Measurements from ENCODE around the gene KCNT2.

The KCNT2 gene

GRCh38 chr1:196207612-196208217 is 400.5 kb downstream of the KCNT2 start:
- no peaks in the 10 kb centered on the region for H3K4me1 ChIP-seq (ENCODE audit: control insufficient read depth, insufficient read depth, low read length)
- no peaks in the 10 kb centered on the region for H3K27me3 ChIP-seq (ENCODE audit: control insufficient read depth, insufficient read depth, low read length)
- H3K4me3 ChIP-seq (ENCODE audit: low read depth, low read length), result no peak overlapping the region
- no peaks in the 10 kb centered on the region for H3K9me3 ChIP-seq (ENCODE audit: control insufficient read depth, insufficient read depth, low read length)
- H3K36me3 ChIP-seq (ENCODE audit: control insufficient read depth, insufficient read depth, low read length), result no peaks in the 10 kb centered on the region
- no peak overlapping the region for H3K9ac ChIP-seq (ENCODE audit: low read depth, low read length)

DNA sequence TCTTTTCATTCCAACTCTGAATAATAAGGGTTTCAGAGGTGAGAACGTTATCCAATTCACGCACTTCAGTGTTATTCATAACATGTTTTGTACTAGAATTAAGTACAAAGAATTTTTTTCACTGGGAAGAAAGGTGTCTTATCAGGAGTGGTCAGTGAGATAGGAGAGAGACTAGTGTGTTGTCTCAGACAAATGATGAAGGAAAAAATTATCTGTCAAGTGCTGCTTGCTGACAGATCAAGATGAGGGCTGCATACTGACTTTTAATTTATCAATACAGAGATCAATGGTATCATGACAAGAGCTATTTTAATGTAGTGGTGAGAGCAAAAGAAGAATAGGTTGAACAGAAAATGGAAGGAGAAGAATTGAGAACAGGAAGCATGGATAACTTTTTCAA is 402.4 kb downstream of the KCNT2 start:
- Histone ChIP-seq H3K9ac (ENCODE audit: low read depth, low read length) (no peak overlapping the region), H3K9me3 (ENCODE audit: control insufficient read depth, insufficient read depth, low read length) (no peaks in the 10 kb centered on the region), H3K4me1 (ENCODE audit: control insufficient read depth, insufficient read depth, low read length) (no peaks in the 10 kb centered on the region), H3K36me3 (ENCODE audit: control insufficient read depth, insufficient read depth, low read length) (no peaks in the 10 kb centered on the region), H3K4me3 (ENCODE audit: low read depth, low read length) (no peak overlapping the region), H3K27me3 (ENCODE audit: control insufficient read depth, insufficient read depth, low read length) (no peaks in the 10 kb centered on the region)

GRCh38 chr1:196196486-196196885 is 411.8 kb downstream of the KCNT2 start:
- Histone ChIP-seq H3K36me3 (ENCODE audit: control insufficient read depth, insufficient read depth, low read length) (no peaks in the 10 kb centered on the region), H3K4me1 (ENCODE audit: control insufficient read depth, insufficient read depth, low read length) (no peaks in the 10 kb centered on the region), H3K9ac (ENCODE audit: low read depth, low read length) (no peak overlapping the region), H3K27me3 (ENCODE audit: control insufficient read depth, insufficient read depth, low read length) (no peaks in the 10 kb centered on the region), H3K4me3 (ENCODE audit: low read depth, low read length) (no peak overlapping the region), H3K9me3 (ENCODE audit: control insufficient read depth, insufficient read depth, low read length) (no peaks in the 10 kb centered on the region)

DNA sequence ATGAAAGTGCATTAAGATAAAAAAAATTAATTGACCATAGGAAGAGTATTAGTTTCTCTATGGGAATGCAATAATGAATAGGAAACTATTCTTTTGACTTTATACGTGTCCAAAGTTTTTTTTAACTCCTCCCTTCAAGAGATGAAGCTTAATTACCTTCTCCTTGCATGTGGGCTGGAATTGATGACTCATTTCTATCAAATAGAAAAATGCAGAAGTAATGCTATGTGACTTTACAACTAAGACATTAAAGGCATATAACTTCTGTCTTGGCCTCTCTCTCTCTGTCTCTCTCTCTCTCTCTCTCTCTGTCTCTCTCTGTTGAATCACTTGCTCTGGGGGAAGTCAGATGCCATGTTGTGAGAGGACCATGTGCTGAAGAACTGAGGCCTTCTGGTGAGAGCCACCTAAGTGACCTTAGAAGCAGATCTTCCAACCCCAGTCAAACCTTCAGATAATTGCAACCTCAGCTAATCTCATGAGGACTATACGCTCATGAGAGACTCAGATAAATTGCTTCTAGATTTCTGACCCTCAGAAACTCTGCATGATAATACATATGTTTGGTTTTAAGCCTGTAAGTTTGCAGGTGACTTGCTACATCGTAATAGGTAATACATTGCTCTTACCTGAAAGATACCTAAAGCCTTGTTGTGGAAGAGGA is 414.2 kb downstream of the KCNT2 start:
- no peaks in the 10 kb centered on the region for H3K36me3 ChIP-seq (ENCODE audit: control insufficient read depth, insufficient read depth, low read length)
- H3K4me3 ChIP-seq (ENCODE audit: low read depth, low read length), result no peak overlapping the region
- H3K27me3 ChIP-seq (ENCODE audit: control insufficient read depth, insufficient read depth, low read length), result no peaks in the 10 kb centered on the region
- no peak overlapping the region for H3K9ac ChIP-seq (ENCODE audit: low read depth, low read length)
- H3K9me3 ChIP-seq (ENCODE audit: control insufficient read depth, insufficient read depth, low read length), result no peaks in the 10 kb centered on the region
- H3K4me1 ChIP-seq (ENCODE audit: control insufficient read depth, insufficient read depth, low read length), result no peaks in the 10 kb centered on the region

DNA sequence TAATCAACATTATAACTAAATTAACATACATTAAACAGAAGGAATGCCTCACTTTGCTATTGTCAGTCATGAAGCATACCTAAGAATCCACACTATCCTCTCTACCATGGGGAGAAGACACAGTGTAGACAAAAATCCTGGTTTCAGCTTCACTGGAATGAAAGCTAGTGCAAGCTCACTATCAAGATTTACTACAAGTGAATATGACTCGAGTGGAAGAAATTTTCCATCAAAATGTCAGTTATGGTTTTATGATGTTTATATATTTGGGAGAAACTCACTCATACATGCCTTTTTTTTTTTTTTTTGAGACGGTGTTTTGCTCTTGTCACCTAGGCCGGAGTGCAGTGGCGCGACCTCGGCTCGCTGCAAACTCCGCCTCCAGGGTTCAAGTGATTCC is 424.3 kb downstream of the KCNT2 start:
- Histone ChIP-seq H3K4me3 (ENCODE audit: low read depth, low read length) (no peak overlapping the region), H3K9me3 (ENCODE audit: control insufficient read depth, insufficient read depth, low read length) (no peaks in the 10 kb centered on the region), H3K36me3 (ENCODE audit: control insufficient read depth, insufficient read depth, low read length) (no peaks in the 10 kb centered on the region), H3K27me3 (ENCODE audit: control insufficient read depth, insufficient read depth, low read length) (no peaks in the 10 kb centered on the region), H3K9ac (ENCODE audit: low read depth, low read length) (no peak overlapping the region), H3K4me1 (ENCODE audit: control insufficient read depth, insufficient read depth, low read length) (no peaks in the 10 kb centered on the region)

DNA sequence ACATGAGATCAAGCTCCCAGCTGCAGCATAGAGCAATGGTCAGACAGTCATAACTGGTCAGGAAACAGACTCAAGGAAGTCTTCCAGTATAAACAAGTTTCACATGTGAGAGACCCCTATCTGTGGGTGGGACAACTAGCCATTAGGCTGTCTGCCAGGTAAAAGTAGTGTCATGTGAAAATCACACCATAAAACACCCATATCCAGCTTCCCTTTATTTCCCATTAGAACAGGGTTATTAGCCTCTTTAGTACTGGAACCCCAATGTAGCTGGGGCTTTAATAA is 426.7 kb downstream of the KCNT2 start:
- Histone ChIP-seq H3K9me3 (ENCODE audit: control insufficient read depth, insufficient read depth, low read length) (no peaks in the 10 kb centered on the region), H3K27me3 (ENCODE audit: control insufficient read depth, insufficient read depth, low read length) (no peaks in the 10 kb centered on the region), H3K9ac (ENCODE audit: low read depth, low read length) (no peak overlapping the region), H3K4me1 (ENCODE audit: control insufficient read depth, insufficient read depth, low read length) (no peaks in the 10 kb centered on the region), H3K36me3 (ENCODE audit: control insufficient read depth, insufficient read depth, low read length) (no peaks in the 10 kb centered on the region), H3K4me3 (ENCODE audit: low read depth, low read length) (no peak overlapping the region)

GRCh38 chr1:196180847-196181593 is 427.2 kb downstream of the KCNT2 start:
- Histone ChIP-seq H3K4me1 (ENCODE audit: control insufficient read depth, insufficient read depth, low read length) (no peaks in the 10 kb centered on the region), H3K36me3 (ENCODE audit: control insufficient read depth, insufficient read depth, low read length) (no peaks in the 10 kb centered on the region), H3K9ac (ENCODE audit: low read depth, low read length) (no peak overlapping the region), H3K4me3 (ENCODE audit: low read depth, low read length) (no peak overlapping the region), H3K27me3 (ENCODE audit: control insufficient read depth, insufficient read depth, low read length) (no peaks in the 10 kb centered on the region), H3K9me3 (ENCODE audit: control insufficient read depth, insufficient read depth, low read length) (no peaks in the 10 kb centered on the region)

GRCh38 chr1:196178083-196178635 is 430.1 kb downstream of the KCNT2 start:
- no peak overlapping the region for H3K9ac ChIP-seq (ENCODE audit: low read depth, low read length)
- no peak overlapping the region for H3K4me3 ChIP-seq (ENCODE audit: low read depth, low read length)

More at GRCh38 chr1:196178083-196178635, 430.1 kb downstream of the KCNT2 start:
- H3K9me3 ChIP-seq (ENCODE audit: control insufficient read depth, insufficient read depth, low read length), result no peaks in the 10 kb centered on the region
- H3K4me1 ChIP-seq (ENCODE audit: control insufficient read depth, insufficient read depth, low read length), result no peaks in the 10 kb centered on the region
- no peaks in the 10 kb centered on the region for H3K27me3 ChIP-seq (ENCODE audit: control insufficient read depth, insufficient read depth, low read length)
- no peaks in the 10 kb centered on the region for H3K36me3 ChIP-seq (ENCODE audit: control insufficient read depth, insufficient read depth, low read length)

Data from iPS-15b (cell line).